Choroid plexus epithelial cell (primary cell): ENCODE data around the gene CHST3.
A peak's percentile ranks its signal among the peaks of the same experiment; 100 is the strongest.

Experiments used
- DNase-seq: peaks from one replicate; pipeline ENCODE4 v3.0.0-alpha.2; 2010; ENCODE audit warnings: low read depth
- H3K4me3 ChIP-seq: 2 replicates; pipeline ENCODE4 v1.5.1; 2011; ENCODE audit warnings: low read depth, mild to moderate bottlenecking, control low read depth, low read length, moderate library complexity
- TF ChIP-seq, protein P1 (sequence below): conservative IDR thresholded peaks from 2 replicates; pipeline ENCODE4 v1.5.1; 2011; ENCODE audit warnings: low read depth, mild to moderate bottlenecking, control low read depth, inconsistent platforms, low read length, moderate library complexity

Gene CHST3

DNA sequence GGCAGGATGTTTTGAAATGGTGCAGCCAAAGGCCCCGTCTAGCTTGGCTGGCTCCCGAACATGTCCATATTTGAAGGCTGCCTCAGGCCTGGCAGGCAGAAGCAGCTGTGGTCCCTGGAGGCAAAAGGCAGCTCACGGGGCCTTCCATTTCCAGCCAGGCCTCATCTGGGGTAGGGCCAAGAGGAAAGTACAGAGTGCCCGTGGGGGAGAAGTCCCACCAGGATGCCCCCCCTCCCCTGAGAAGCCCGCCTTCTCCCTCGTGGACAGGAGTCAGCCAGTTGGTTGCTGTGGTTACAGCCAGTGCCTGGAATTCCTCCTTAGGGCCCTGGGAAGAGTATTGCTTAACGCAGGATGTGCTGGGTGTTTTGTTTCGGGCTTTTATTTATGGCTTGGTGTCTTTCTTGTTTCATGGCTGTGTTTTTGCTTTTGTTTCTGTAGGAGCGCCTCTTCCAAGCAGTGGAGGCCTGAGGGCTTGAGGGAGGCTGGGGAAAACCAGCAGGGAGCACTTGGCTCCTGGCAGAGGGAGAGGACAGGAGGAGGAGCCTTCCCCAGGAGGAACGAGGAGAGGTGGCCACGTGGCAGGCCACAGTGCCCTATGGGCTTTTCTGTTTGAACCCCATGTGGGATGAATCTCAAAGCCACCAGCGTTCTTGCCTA lies 45.4 kb downstream of the CHST3 start:
- H3K4me3 ChIP-seq: peak overlapping the region; percentile 7
- TF ChIP-seq, protein P1, sequence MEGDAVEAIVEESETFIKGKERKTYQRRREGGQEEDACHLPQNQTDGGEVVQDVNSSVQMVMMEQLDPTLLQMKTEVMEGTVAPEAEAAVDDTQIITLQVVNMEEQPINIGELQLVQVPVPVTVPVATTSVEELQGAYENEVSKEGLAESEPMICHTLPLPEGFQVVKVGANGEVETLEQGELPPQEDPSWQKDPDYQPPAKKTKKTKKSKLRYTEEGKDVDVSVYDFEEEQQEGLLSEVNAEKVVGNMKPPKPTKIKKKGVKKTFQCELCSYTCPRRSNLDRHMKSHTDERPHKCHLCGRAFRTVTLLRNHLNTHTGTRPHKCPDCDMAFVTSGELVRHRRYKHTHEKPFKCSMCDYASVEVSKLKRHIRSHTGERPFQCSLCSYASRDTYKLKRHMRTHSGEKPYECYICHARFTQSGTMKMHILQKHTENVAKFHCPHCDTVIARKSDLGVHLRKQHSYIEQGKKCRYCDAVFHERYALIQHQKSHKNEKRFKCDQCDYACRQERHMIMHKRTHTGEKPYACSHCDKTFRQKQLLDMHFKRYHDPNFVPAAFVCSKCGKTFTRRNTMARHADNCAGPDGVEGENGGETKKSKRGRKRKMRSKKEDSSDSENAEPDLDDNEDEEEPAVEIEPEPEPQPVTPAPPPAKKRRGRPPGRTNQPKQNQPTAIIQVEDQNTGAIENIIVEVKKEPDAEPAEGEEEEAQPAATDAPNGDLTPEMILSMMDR: no peak
- DNase-seq: peak; percentile 98

DNA sequence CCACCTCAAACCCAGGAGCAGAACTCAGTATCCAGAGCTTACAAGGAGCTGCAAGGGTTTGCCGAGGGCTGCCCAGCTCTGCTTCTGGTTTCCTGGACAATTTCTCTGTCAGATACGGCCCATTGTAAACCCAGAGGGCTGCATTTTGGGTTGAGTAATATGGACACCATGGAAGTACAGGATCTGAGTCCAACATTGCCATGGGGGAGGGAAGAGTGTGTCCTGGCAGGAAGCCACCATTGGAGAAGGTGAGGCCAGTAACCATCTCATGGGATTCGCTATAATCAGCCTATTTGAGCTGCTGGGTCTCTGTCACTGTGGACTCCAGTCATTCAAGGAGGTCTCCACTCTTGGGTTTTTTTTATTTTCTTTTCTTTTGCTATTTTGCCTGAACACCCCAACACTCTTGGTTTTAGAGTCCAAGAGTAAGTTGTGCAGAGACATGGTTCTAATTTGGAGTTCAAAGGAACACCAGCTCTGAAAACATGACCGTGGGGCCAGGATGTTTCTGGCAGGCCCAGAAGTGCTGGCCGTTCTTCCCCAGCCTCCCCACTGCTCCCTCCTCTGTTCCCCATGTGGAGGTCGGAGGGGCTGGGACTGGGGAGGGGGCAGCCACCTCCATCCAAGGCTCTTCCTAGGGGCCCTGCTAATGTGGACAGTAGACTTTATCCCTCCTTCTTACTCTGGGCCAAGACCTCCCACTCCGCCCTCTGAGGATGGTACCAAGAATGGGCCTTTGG lies 46.2 kb downstream of the CHST3 start:
- TF ChIP-seq, protein P1: no peak
- peak; percentile 14 for DNase-seq
- no peak overlapping the region for H3K4me3 ChIP-seq

DNA sequence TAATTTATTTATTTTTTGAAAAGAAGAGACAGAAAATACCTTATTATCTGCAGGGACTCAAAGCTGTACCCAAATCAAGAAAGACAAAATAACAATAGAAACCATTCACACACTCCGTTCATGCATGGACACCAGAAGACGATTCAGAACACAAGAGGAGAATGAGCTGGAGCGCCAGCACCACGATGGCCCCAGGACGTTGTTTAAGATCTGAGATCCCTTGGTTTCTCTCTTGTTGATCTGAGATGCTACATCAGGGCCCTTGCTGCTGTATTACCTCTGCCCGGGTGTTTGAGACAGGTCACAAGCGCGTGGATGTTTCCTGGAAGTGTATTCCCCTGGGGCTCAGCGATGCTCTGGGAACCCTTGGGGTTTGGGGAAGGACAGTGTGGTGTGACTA lies 46.8 kb downstream of the CHST3 start:
- TF ChIP-seq, protein P1: no peak
- H3K4me3 ChIP-seq: no peak overlapping the region
- DNase-seq: no peak

DNA sequence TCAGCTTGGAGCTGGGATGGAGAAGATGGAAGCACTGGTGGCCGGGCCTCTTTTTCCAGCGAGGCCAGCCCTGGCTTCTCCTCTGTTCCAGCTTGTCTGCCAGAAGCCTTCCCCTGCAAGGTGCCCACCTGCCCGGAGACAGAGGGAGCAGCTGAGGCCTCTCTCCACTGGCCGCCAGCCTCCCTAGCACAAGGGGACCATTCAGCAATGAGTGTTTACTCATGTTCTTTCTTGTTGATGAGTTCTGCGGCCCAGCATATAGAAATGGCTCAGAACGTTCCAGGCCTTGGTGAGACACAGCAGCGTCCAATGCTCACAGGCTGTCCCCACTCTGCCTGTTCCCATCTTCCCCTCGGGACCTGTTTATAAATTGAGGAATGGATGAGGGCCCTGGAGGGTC lies 47.3 kb downstream of the CHST3 start:
- DNase-seq: no peak
- H3K4me3 ChIP-seq: no peak overlapping the region
- TF ChIP-seq, protein P1: no peak

DNA sequence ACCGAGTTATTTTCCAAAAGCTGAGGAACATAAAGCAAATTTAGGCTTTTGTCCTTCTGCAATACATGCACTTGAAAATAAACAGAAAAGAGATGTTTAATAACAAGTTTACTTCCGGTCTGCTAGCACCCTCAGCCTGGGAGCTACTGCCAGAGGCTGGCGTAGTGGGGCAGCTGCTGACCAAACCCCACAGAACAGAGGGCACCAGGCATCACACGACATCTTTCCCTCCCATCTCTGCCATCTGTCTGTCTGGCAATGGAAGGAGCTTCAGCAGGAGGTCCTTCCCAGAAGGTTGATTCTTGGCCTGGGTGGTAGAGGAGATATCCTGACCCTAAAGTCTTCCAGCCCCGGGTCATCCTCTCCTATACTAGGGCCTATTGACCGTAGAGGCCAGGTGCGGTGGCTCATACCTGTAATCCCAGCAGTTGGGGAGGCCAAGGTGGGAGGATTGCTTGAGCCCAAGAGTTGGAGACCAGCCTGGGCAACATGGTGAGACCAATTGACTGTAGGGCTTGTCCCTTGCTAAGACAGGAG lies 47.8 kb downstream of the CHST3 start:
- H3K4me3 ChIP-seq: no peak overlapping the region
- DNase-seq: no peak
- TF ChIP-seq, protein P1: no peak

DNA sequence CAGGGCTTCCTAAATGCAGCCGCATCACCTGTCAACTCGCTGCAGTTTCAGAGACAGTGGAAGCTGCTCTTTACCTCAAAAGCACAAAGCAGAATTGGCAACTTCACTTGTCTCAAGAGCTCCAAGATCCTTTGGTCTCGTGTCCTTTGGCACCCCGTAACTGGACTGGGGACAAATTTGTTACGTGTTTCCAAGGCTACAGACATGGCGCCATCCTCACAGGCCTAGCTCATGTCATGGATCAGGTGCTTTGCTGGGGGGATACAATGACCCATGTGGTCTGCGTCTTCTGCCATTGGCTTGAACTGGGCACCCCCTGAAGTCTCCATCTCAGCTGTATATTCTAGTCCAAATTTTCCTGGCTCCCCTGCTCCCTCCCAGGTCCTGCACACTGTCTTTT lies 48.6 kb downstream of the CHST3 start:
- TF ChIP-seq, protein P1: no peak

More for the DNA sequence above, 48.6 kb downstream of the CHST3 start:
- no peak for DNase-seq
- H3K4me3 ChIP-seq: no peak overlapping the region
